ENCODE results near the gene VPS13D.
"Not testable (repeated sequence)": the region's sequence is repeated elsewhere in the genome, so short reads cannot be mapped to it uniquely, and the experiment has no call there.

VPS13D gene

DNA sequence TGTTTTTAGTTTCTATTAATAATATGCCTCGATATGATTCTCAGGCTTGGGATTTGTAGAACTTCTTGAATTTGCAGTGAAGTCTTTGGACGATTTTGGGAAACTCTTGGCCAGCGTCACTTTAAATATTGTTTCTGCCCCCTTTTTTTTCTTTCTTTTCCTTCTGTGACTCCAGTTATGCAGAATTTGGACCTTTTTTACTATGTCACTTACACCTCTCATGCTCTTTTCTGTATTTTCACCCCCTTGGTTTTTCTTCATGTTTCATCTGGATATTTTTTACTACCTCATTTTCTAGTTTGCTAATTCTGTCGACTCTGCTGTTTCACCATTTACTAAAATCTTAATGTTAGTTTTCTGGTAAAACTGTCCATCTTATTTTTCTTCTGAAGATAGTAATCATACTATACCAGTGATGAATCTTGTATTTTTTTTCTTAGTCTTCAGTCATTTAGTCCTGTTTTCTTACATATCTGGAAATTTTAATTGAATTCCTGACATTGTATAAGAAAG, 214.6 kb downstream of the VPS13D start:
- DNase-seq (ENCODE audit: low read depth in 3 of 3, low spot score in 1 of 3): no peak

DNA sequence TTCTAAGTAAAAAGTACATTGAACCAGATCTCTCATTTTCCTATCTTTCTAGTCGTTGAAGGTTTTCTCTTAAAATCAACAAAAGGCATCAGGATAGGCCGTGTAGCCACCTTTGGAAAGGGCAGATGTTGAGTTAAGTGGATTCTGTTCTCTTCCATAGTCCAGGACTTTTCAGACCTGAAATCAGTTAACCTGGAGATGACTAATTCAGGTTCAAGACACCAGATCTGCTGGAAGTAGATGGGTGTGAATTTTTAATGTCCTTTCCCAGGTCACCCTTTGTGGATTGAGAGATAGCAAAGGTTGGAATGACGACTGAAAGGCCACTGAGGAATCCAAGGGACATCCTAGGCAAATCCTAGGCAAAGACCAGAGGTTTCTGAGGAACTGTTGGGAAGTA, 215.4 kb downstream of the VPS13D start:
- no peak for DNase-seq (ENCODE audit: low read depth in 3 of 3, low spot score in 1 of 3)

DNA sequence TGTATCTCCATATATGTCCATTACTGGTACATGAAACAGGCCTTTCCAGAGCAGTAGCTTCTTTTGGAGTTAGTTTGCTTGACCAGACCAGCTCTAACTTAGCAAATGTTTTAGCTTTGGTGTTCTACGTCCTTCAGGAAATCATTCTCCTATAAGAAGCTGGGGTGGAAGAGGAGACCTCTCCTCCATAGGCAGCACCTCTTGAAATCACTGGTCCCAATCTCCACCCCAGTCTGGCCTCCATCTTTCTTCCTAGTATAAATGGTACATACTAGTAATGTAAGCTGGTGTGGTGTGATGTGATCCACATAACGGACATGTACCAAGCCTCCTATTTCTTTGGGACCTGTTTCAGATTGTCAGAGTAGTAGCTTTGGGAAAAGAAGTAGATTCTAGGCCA, 216.8 kb downstream of the VPS13D start:
- no peak for DNase-seq (ENCODE audit: low read depth in 3 of 3, low spot score in 1 of 3)

- no peak for DNase-seq (ENCODE audit: low read depth in 3 of 3, low spot score in 1 of 3)
Measured at GRCh38 chr1:12447307-12447706, 217.5 kb downstream of the VPS13D start.

DNA sequence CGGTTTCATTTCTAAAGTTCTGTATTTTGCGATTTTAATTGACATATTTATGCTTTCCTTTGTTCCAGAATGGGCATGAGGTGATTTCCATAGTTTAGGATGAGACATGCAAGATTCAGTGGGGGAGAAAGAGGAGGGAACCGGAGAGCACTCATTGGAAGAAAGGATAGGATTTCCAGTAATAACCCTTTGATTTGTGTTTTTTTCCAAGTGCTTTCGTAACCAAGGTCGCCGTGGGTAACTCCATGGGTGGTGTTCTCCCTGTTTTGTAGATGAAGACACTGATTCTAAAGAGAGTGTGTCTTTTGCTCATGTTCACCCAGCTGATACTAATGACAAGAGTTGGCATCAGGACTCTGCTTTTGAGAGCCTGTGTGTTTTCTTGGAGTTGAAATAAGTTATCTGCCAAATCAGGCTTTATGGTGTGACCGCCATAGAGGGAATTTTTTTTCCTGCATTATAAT, 218.1 kb downstream of the VPS13D start:
- DNase-seq (ENCODE audit: low read depth in 3 of 3, low spot score in 1 of 3): no peak

DNA sequence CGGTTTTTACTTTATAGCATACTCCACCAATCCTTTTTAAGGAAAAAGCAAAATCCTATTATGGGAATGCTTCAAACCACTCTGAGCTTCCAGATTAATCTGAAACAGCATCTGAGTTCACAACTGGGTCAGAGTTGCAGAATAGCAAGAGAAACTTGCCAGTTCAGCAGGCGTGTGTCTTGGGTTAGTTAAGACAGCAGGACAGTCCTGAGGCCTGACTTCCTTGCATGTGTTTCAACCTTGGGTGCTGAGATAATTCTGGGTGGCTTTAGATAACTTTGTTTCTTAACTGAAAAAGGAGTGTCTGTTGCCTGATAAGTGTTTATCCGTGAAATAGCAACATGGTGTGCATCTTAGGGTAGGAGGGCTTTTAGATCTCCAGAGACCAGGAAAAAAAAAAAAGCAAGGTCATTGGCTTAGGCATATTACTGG, 218.9 kb downstream of the VPS13D start:
- no peak for DNase-seq (ENCODE audit: low read depth in 3 of 3, low spot score in 1 of 3)

- no peak for DNase-seq (ENCODE audit: low read depth in 3 of 3, low spot score in 1 of 3)
Measured at GRCh38 chr1:12450090-12450755, 220.4 kb downstream of the VPS13D start.

DNA sequence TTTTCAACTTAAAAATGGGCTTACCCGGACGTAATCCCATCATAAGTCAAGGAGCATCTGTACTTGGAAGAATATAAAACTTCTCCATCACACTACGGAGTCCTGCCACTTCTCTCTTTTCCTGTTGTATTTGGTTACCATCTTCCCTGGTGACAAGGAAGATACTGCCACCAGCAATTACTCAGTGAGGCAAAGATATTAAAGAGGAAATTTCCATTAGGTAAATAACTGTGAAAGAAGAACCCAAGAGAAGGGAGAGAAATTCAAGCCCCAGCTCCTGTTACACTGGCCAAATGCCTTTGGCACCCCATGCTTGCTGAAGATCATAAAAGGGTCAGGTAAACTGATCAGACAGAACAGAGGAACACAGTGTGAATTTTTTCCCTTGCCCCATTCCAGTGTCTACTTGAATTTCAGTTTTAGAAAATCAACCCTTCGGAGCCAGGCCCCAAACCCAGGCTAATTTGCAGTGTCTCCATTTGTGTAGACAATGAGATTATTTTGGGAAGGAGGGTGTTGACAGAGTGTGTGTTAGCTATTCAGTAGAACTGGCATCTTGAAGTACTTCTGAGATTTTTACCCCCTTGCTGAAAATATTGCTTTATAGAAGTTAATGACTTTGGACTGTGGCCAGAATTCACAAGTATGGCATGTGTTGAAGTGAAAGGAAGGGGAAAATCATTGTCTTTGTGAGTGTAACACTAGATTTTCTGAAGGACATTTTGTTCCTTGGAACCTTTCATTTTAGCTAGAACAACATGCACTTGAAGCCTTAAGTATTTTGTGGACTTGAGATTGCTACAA, 221.1 kb downstream of the VPS13D start:
- no peak for DNase-seq (ENCODE audit: low read depth in 3 of 3, low spot score in 1 of 3)

DNA sequence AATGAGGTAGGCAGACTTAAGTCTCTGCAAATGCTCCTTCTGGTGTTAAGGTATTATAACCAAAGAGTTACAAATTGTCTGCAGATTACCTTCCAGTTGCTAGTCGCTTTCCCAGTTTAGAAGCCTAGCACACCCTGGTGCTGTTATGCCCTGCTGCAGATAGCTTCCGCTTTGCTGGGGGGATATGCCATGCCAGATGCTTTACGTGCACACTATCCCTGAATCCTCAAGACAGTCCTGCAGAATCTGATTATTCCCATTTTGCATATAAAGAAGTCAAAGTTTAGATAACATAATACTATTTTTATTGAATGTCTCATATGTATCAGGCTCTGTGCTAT, 221.7 kb downstream of the VPS13D start:
- no peak for DNase-seq (ENCODE audit: low read depth in 3 of 3, low spot score in 1 of 3)

DNA sequence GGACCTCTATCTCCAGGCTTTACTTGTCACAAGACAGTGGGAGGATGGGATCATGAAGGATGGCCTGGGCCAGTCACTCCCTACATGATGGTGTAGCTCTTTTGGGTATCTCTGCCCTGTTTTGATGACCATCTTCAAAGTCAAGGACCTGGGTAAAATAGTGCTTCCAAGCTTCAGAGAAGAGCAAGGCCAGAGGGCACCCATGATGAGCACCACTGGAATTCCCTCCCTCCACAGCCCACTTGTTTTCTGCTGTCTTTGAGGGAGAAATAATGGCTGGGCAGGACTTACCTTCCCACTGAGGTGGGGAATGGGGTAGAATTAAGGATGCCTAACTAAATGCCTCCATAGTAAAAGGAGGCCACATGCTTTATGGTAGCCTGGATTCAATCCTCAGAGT, 222.4 kb downstream of the VPS13D start:
- DNase-seq (ENCODE audit: low read depth in 3 of 3, low spot score in 1 of 3): no peak

DNA sequence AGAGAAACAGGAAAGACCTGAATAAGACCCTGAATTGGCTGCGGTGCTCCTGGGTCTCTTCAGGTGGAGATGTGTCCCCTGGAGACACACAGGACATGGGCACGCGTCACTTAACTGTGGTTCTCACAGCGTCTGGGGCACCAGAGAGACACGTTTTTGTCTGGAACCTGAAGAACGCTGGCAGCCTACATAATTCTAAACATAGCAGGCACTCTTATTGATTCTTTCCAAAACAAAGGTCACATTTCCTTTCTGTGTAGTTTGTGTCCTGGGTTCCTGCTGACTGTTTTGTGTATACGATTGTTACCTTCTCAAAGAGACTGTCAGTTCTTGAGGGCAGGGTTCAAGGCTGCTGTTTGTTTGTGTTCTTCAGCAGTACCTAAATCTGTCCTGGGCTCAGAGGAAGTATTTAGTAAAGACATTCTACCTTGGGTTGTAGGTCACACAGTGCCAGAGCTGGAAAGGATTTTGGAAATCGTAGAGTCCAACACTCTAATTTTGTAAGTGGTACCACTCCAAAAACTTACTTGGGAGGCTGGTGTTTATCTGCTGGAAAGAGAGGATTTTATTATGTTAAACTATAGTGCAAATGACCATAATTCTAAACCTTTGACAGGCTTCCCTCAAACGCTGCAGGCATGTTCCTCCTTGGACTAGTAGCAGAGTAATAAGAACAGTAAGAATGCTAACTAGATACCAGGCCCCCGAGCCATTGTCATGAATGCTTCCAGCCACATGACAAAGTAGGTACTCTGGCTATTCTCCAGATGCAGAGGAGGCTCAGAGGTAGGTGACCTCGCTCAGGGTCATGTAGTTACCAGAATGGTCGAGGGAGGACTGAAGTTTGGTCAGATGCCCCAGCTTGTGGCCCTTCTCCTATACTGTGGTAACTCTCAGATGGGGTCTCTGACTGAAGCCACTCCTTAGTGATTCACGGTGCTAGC, 223.8 kb downstream of the VPS13D start:
- DNase-seq (ENCODE audit: low read depth in 3 of 3, low spot score in 1 of 3): no peak

GRCh38 chr1:12454406-12455391, 224.9 kb downstream of the VPS13D start:
- no peak for DNase-seq (ENCODE audit: low read depth in 3 of 3, low spot score in 1 of 3)

GRCh38 chr1:12456081-12456480, 226.3 kb downstream of the VPS13D start:
- not testable (repeated sequence) for DNase-seq (ENCODE audit: low read depth in 3 of 3, low spot score in 1 of 3)

- DNase-seq (ENCODE audit: low read depth in 3 of 3, low spot score in 1 of 3): no peak
Measured at GRCh38 chr1:12456979-12457378, 227.1 kb downstream of the VPS13D start.

DNA sequence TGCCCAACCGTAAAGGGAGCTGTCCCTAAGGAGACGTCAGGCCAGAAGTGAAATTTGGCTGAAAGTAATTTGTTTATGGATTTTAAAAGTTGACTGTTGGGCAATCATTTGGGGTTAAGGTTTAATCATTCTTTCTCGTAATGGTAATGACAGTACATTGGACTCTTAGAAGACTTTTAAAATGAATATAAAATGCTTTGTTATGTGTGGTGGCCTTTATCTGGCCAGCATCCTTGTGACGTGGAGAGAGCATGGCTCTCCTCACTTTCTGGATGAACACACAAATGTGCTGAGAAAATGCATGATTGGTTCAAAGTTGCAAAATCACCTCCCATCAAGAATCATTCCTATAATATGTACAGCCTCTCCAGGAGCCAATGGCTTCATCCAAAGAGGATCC, 227.9 kb downstream of the VPS13D start:
- no peak for DNase-seq (ENCODE audit: low read depth in 3 of 3, low spot score in 1 of 3)

GRCh38 chr1:12458571-12458970, 228.7 kb downstream of the VPS13D start:
- DNase-seq (ENCODE audit: low read depth in 3 of 3, low spot score in 1 of 3): no peak

- DNase-seq (ENCODE audit: low read depth in 3 of 3, low spot score in 1 of 3): no peak
Measured at GRCh38 chr1:12460121-12460520, 230.3 kb downstream of the VPS13D start.

DNA sequence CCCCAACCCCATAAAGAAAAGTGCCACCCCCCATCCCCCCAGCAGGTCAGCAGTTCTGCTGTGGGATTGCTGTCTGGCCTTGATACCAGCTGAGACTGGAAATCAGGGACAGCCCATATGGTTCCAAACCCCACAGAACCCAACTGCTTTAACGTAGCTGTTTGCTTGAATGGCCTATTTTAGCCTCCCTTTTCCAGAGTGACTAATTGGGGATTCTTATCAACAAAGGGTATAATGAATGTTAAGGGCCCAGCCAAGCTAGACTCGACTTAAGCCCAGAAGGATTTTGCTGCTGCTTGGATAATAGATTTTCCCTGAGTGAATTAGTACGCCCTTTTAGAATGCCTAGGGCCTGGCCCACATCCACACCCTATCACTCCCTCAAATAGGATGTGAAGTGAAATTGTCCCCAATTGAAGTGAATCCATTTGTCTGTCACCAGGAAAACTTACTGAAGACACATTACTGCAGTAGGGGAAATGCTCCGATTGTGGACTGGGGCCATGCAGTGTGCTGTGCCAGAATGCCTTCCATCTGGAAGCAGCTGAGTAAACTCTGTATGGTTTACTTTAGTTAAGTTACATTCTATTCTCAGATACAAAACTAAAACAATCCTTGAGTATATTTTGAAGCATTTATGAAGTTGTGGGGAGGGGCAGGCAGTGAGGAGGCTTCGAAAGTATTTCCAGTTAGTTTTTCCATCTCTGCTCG, 231.2 kb downstream of the VPS13D start:
- DNase-seq (ENCODE audit: low read depth in 3 of 3, low spot score in 1 of 3): no peak

DNA sequence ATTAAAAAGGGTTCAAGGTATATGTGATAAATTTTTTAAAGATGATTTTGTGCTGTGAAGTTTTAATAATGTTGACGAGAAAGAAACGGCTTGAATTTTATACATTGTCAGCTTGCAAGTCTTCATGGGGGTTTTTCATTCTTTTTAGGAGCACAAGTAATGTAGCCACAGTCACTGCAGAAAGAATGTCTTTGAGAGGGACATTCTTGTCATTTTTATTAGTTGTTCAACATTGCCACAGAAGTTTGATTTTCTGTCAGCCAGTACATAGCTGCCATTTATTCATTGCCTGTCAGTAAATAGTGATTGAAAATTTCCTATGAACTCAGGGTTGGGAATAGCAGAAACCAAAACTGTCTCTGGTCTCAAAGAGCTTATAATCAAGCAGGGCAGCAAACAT, 231.9 kb downstream of the VPS13D start:
- no peak for DNase-seq (ENCODE audit: low read depth in 3 of 3, low spot score in 1 of 3)

GRCh38 chr1:12462586-12462985, 232.8 kb downstream of the VPS13D start:
- DNase-seq (ENCODE audit: low read depth in 3 of 3, low spot score in 1 of 3): no peak
